Articular chondrocyte of knee joint (primary cell): Measurements from ENCODE around the gene JMJD8. TPM values are rescaled to one million over a fixed set of nuclear protein-coding genes. Genes with fewer than 3 reads are reported as not detected.

ENCODE experiments used
- total RNA-seq: library from RNA; depleted of rRNA; stranded (reverse); fragments of >200 nt; gene quantifications from 2 replicates; pipeline ENCODE4 v1.2.3, GENCODE V29; 2012

The JMJD8 gene
- total RNA-seq, 1 donor, result 39.9 TPM

Other genes starting within 250 kb of the JMJD8 start
- gene CAPN15, start 156.6 kb downstream of the JMJD8 start, total RNA-seq, result 24.6 and 26.3 TPM in 2 replicates
- 0.11 TPM in 1 of 2 replicates, not detected in the other for gene PRR35, start 123.9 kb downstream of the JMJD8 start, total RNA-seq
- 0.43 and 0.65 TPM in 2 replicates for gene NHLRC4, start 117.3 kb downstream of the JMJD8 start, total RNA-seq
- gene PIGQ, start 114.4 kb downstream of the JMJD8 start, total RNA-seq, result 17.6 and 22.3 TPM in 2 replicates
- 9.5 and 9.8 TPM in 2 replicates for gene RAB40C, start 94.3 kb downstream of the JMJD8 start, total RNA-seq
- gene WFIKKN1, start 53.3 kb downstream of the JMJD8 start, total RNA-seq, result 0.11 and 0.13 TPM in 2 replicates
- 64.2 and 79.6 TPM in 2 replicates for gene METTL26, start 48.0 kb downstream of the JMJD8 start, total RNA-seq
- gene MCRIP2, start 42.5 kb downstream of the JMJD8 start, total RNA-seq, result 9.1 and 12.9 TPM in 2 replicates
- 8.8 and 9.4 TPM in 2 replicates for gene WDR90, start 35.0 kb downstream of the JMJD8 start, total RNA-seq
- 24.3 and 25.2 TPM in 2 replicates for gene RHOT2, start 16.2 kb downstream of the JMJD8 start, total RNA-seq
- 0.65 and 1.2 TPM in 2 replicates for gene RHBDL1, start 8.7 kb downstream of the JMJD8 start, total RNA-seq
- gene STUB1, start 3.9 kb downstream of the JMJD8 start, total RNA-seq, result 75.1 and 78.9 TPM in 2 replicates
- 6.0 and 7.6 TPM in 2 replicates for gene WDR24, start 6.1 kb upstream of the JMJD8 start, total RNA-seq
- under 0.01 and 0.11 TPM in 2 replicates for gene FBXL16, start 21.5 kb upstream of the JMJD8 start, total RNA-seq
- 39.6 and 40.2 TPM in 2 replicates for gene METRN, start 30.8 kb upstream of the JMJD8 start, total RNA-seq
- gene ANTKMT, start 36.8 kb upstream of the JMJD8 start, total RNA-seq, result 16.9 and 18.2 TPM in 2 replicates
- 0.97 and 1.3 TPM in 2 replicates for gene CCDC78, start 42.1 kb upstream of the JMJD8 start, total RNA-seq
- gene HAGHL, start 42.8 kb upstream of the JMJD8 start, total RNA-seq, result 6.1 and 10.2 TPM in 2 replicates
- gene CIAO3, start 56.7 kb upstream of the JMJD8 start, total RNA-seq, result 19.5 and 26.3 TPM in 2 replicates
- 0.32 and 5.9 TPM in 2 replicates for gene MSLN, start 76.4 kb upstream of the JMJD8 start, total RNA-seq
- 15.8 and 16.6 TPM in 2 replicates for gene RPUSD1, start 104.0 kb upstream of the JMJD8 start, total RNA-seq
- gene CHTF18, start 104.3 kb upstream of the JMJD8 start, total RNA-seq, result 3.3 and 5.4 TPM in 2 replicates
- not detected in 2 replicates for gene GNG13, start 116.4 kb upstream of the JMJD8 start, total RNA-seq